SK-N-SH (cell line): Measurements from ENCODE around the gene MAP7D3. TPM values are rescaled to one million over a fixed set of nuclear protein-coding genes. Genes with fewer than 3 reads are reported as not detected.

Experiments
- CTCF ChIA-PET: fragments of 300-600, 350-600 bp; formaldehyde crosslinking; extraction: SDS; loops from one replicate; lab custom pipeline; 2021; lab: Yijun Ruan, JAX
- POLR2A ChIA-PET: fragments of 350-600 bp; sonication (Branson Sonifier 250); formaldehyde crosslinking; extraction: SDS; loops from one replicate; lab custom pipeline; 2020; ENCODE audit warnings: antibody characterized with exemption, inconsistent platforms; lab: Yijun Ruan, JAX
- DNase-seq: peaks from one replicate; pipeline ENCODE4 v3.0.0; 2012
- H2AFZ ChIP-seq: fragments of 200-600 bp; sonication (generic); 2 replicates; pipeline ENCODE4 v1.8.1; 2016; ENCODE audit warnings: antibody characterized with exemption, mild to moderate bottlenecking, low read depth
- H3F3A ChIP-seq: fragments of 200-600 bp; sonication (generic); replicated peaks from 2 replicates; pipeline ENCODE3; 2016; ENCODE audit warnings: antibody characterized with exemption, mild to moderate bottlenecking; ENCODE audit not compliant: insufficient read depth
- H3K27ac ChIP-seq, 2 experiments: fragments of 200-500 bp in 1 of 2; fragments of 200-600 bp in 1 of 2; sonication (Bioruptor generic) in 1 of 2; sonication (generic), shearing (Covaris generic) in 1 of 2; 2 replicates each; pipeline versions ENCODE4 v1.5.1 to v1.6.1; 2014 to 2016; ENCODE audit warnings: low read depth in 2 of 2, inconsistent platforms in 1 of 2, low read length in 1 of 2, mild to moderate bottlenecking in 1 of 2, mixed read lengths in 1 of 2
- H3K27me3 ChIP-seq: fragments of 200-600 bp; sonication (generic), shearing (Covaris generic); 2 replicates; pipeline ENCODE4 v1.6.1; 2016; ENCODE audit warnings: mixed run types; ENCODE audit not compliant: insufficient read depth
- H3K36me3 ChIP-seq, 2 experiments: fragments of 200-500 bp in 1 of 2; fragments of 200-600 bp in 1 of 2; sonication (Bioruptor generic) in 1 of 2; sonication (generic) in 1 of 2; replicated peaks in 1 of 2; 2 replicates each; pipeline versions ENCODE3 to v1.5.1; 2014 to 2016; ENCODE audit warnings: low read length in 1 of 2, mild to moderate bottlenecking in 1 of 2; ENCODE audit not compliant: insufficient read depth in 2 of 2, control insufficient read depth in 1 of 2
- H3K4me1 ChIP-seq, 2 experiments: fragments of 200-500 bp in 1 of 2; fragments of 200-600 bp in 1 of 2; sonication (Bioruptor generic) in 1 of 2; sonication (generic), shearing (Covaris generic) in 1 of 2; 2 replicates each; pipeline versions ENCODE4 v1.5.1 to v1.6.1; 2014 to 2016; ENCODE audit warnings: low read depth in 1 of 2, low read length in 1 of 2, mixed run types in 1 of 2; ENCODE audit not compliant: insufficient read depth in 2 of 2, control insufficient read depth in 1 of 2
- H3K4me2 ChIP-seq: fragments of 200-600 bp; sonication (generic), shearing (Covaris generic); 2 replicates; pipeline ENCODE4 v1.6.1; 2017; ENCODE audit warnings: mixed run types
- H3K4me3 ChIP-seq, 2 experiments: fragments of 200-500 bp in 1 of 2; fragments of 200-600 bp in 1 of 2; sonication (Bioruptor generic) in 1 of 2; sonication (generic), shearing (Covaris generic) in 1 of 2; 2 replicates each; pipeline versions ENCODE4 v1.5.1 to v1.8.1; 2014 to 2016; ENCODE audit warnings: low read depth in 2 of 2, inconsistent platforms in 1 of 2, low read length in 1 of 2, mild to moderate bottlenecking in 1 of 2, mixed read lengths in 1 of 2, moderate library complexity in 1 of 2
- H3K79me2 ChIP-seq: fragments of 200-600 bp; sonication (generic); 2 replicates; pipeline ENCODE4 v1.8.1; 2017; ENCODE audit warnings: mild to moderate bottlenecking; ENCODE audit not compliant: insufficient read depth
- H3K9ac ChIP-seq: fragments of 200-600 bp; sonication (generic); 2 replicates; pipeline ENCODE4 v1.6.1; 2017; ENCODE audit warnings: mixed run types
- H3K9me2 ChIP-seq: fragments of 200-600 bp; sonication (generic); 2 replicates; pipeline ENCODE4 v1.6.1; 2017; ENCODE audit warnings: mixed run types
- H3K9me3 ChIP-seq: fragments of 200-600 bp; sonication (generic); 2 replicates; pipeline ENCODE4 v1.6.1; 2017; ENCODE audit warnings: mixed run types, mild to moderate bottlenecking, moderate library complexity
- H4K20me1 ChIP-seq: fragments of 200-600 bp; sonication (generic); 2 replicates; pipeline ENCODE4 v1.6.1; 2017; ENCODE audit warnings: mild to moderate bottlenecking, mixed run types; ENCODE audit not compliant: insufficient read depth
- ELF1 ChIP-seq: IDR thresholded peaks from 2 replicates; pipeline ENCODE4 v1.4.0; 2012
- FOXJ3 ChIP-seq: sonication (generic); formaldehyde crosslinking; IDR thresholded peaks from 2 replicates; pipeline ENCODE4 v1.5.1; 2020; ENCODE audit warnings: mild to moderate bottlenecking, missing genetic modification reagents
- GABPA ChIP-seq: IDR thresholded peaks from 2 replicates; pipeline ENCODE4 v1.4.0; 2012; ENCODE audit warnings: low read depth, mild to moderate bottlenecking
- MXI1 ChIP-seq: IDR thresholded peaks from 2 replicates; pipeline ENCODE4 v1.6.1; 2012; ENCODE audit warnings: mild to moderate bottlenecking, low read depth, low read length, improper control_type of control experiment
- POLR2AphosphoS5 ChIP-seq: IDR thresholded peaks from 2 replicates; pipeline ENCODE4 v1.6.1; 2012; ENCODE audit warnings: low read depth, low read length
- RAD21 ChIP-seq: IDR thresholded peaks from 2 replicates; pipeline ENCODE4 v1.6.1; 2012; ENCODE audit warnings: mild to moderate bottlenecking, low read length
- RCOR1 ChIP-seq: fragments of 150-350 bp; IDR thresholded peaks from 2 replicates; pipeline ENCODE4 v1.6.1; 2017; ENCODE audit warnings: antibody characterized with exemption, low read length
- REST ChIP-seq: IDR thresholded peaks from 2 replicates; pipeline ENCODE4 v1.6.1; 2012; ENCODE audit warnings: mild to moderate bottlenecking, low read depth, low read length, moderate library complexity
- SIN3A ChIP-seq: IDR thresholded peaks from 2 replicates; pipeline ENCODE4 v1.6.1; 2012; ENCODE audit warnings: low read depth, mild to moderate bottlenecking, low read length, moderate library complexity, borderline replicate concordance
- SMC3 ChIP-seq: IDR thresholded peaks from 2 replicates; pipeline ENCODE4 v1.6.1; 2012; ENCODE audit warnings: low read depth, low read length, improper control_type of control experiment
- TAF1 ChIP-seq: IDR thresholded peaks from 2 replicates; pipeline ENCODE4 v1.6.1; 2012; ENCODE audit warnings: low read depth, mild to moderate bottlenecking, low read length, moderate library complexity, borderline replicate concordance
- TCF12 ChIP-seq: IDR thresholded peaks from 2 replicates; pipeline ENCODE4 v1.4.0; 2012
- YY1 ChIP-seq: IDR thresholded peaks from 2 replicates; pipeline ENCODE4 v1.4.0; 2012; ENCODE audit warnings: low read depth, mild to moderate bottlenecking
- ZBTB33 ChIP-seq: IDR thresholded peaks from 2 replicates; pipeline ENCODE4 v1.4.0; 2012; ENCODE audit warnings: low read depth, borderline replicate concordance
- WGBS: methylation state at CpG from one replicate; pipeline ENCODE4 v1.1.6; 2017; ENCODE audit warnings: low lambda C conversion rate; 5-methylcytosine and 5-hydroxymethylcytosine counted together
- polyA plus RNA-seq, 3 experiments: library from polyadenylated mRNA; depleted of rRNA; stranded (reverse); fragments of >200 nt; gene quantifications; 2 replicates each; pipeline ENCODE4 v1.2.3, GENCODE V29; 2012

Gene MAP7D3
- polyA plus RNA-seq, 1 of the 3 experiments (the other 2 are of a cell fraction): 5.8 TPM

DNA sequence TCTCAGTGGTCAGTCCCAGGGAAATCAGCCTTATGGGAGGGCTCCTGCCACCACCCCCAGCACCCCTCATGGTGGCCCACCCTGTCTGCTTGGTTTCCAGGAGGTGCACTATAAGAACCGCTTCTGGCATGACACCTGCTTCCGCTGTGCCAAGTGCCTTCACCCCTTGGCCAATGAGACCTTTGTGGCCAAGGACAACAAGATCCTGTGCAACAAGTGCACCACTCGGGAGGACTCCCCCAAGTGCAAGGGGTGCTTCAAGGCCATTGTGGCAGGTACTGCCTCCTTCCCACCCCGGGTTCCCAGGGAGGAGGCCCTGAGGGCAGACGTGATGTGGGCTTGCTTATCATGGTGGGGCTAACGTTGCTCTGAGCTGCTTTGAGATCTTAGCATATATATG is 44.3 kb downstream of the MAP7D3 start:
- CTCF ChIA-PET: interaction anchor here (2.6 kb wide), 1 partner anchor 179 kb away, joined by 13 read pairs; no protein-coding TSS in a partner anchor
- no peak overlapping the region for H2AFZ ChIP-seq
- no peaks in the 10 kb centered on the region for H3F3A ChIP-seq
- DNase-seq: no peak
- no peak overlapping the region for H3K4me3 ChIP-seq
- no peaks in the 10 kb centered on the region for H3K9me2 ChIP-seq
- no peaks in the 10 kb centered on the region for H4K20me1 ChIP-seq
- no peaks in the 10 kb centered on the region for H3K9me3 ChIP-seq
- POLR2A ChIA-PET: no interaction called here
- H3K4me2 ChIP-seq: no peak overlapping the region
- 43% methylated on average over 5 of the region's 6 CpGs for WGBS
- H3K9ac ChIP-seq: no peak overlapping the region
- peaks cover 6% of the 10 kb centered on the region; the same call in 1 of the 2 replicates for H3K27me3 ChIP-seq
- TF ChIP-seq REST: no peak
- no peak for TF ChIP-seq FOXJ3 (CRISPR knock-in tag)
- no peak for TF ChIP-seq POLR2AphosphoS5
- no peak for TF ChIP-seq TAF1
- TF ChIP-seq RAD21: no peak
- no peak for TF ChIP-seq SMC3
- no peak for TF ChIP-seq SIN3A
- no peak for TF ChIP-seq ELF1
- TF ChIP-seq YY1: no peak
- TF ChIP-seq TCF12: no peak
- TF ChIP-seq GABPA: no peak
- TF ChIP-seq MXI1: no peak
- TF ChIP-seq RCOR1: no peak
- TF ChIP-seq ZBTB33: no peak
- no peak overlapping the region for H3K27ac ChIP-seq
- no peaks in the 10 kb centered on the region for H3K79me2 ChIP-seq
- peaks cover 0 to 24% of the 10 kb centered on the region in 2 experiments for H3K36me3 ChIP-seq
- H3K4me1 ChIP-seq: no peaks in the 10 kb centered on the region
